Vagina (tissue), 2 donors: ENCODE results near the gene TSHZ1. TPM values are rescaled to one million over a fixed set of nuclear protein-coding genes. Genes with fewer than 3 reads are reported as not detected.

Source experiments
- DNase-seq, 2 donors: peaks; one replicate each; pipeline ENCODE4 v3.0.0-alpha.2; 2017; ENCODE audit errors: extremely low spot score in 2 of 2
- H3K27ac ChIP-seq: fragments of 200-600 bp; sonication (generic); one replicate; pipeline ENCODE4 v1.5.1; 2019
- H3K27me3 ChIP-seq: fragments of 200-600 bp; sonication (generic); one replicate; pipeline ENCODE4 v1.5.1; 2019
- H3K36me3 ChIP-seq, 2 donors: fragments of 200-600 bp; sonication (generic); one replicate each; pipeline ENCODE4 v1.5.1; 2017 to 2019
- H3K4me1 ChIP-seq: fragments of 200-600 bp; sonication (generic); one replicate; pipeline ENCODE4 v1.5.1; 2019
- H3K4me3 ChIP-seq, 2 donors: fragments of 200-600 bp; sonication (generic); 1 replicate in 1 of 2; 2 replicates in 1 of 2; pipeline ENCODE4 v1.5.1; 2016 to 2019
- H3K9me3 ChIP-seq: fragments of 200-600 bp; sonication (generic); one replicate; pipeline ENCODE4 v1.5.1; 2019
- POLR2A ChIP-seq, 2 donors: fragments of 450-650 bp; IDR thresholded peaks; one replicate each; pipeline ENCODE4 v1.6.1; 2017; ENCODE audit warnings: antibody characterized with exemption in 2 of 2, mild to moderate bottlenecking in 2 of 2, moderate library complexity in 2 of 2
- POLR2AphosphoS5 ChIP-seq, 2 donors: sonication (generic); formaldehyde crosslinking; IDR thresholded peaks; one replicate each; pipeline ENCODE4 v1.9.0; 2017; ENCODE audit warnings: antibody characterized with exemption in 2 of 2, mild to moderate bottlenecking in 2 of 2, low read depth in 1 of 2; ENCODE audit not compliant: insufficient read depth in 1 of 2
- intact Hi-C: fragments of 100-400 bp; cut with DNase I; formaldehyde crosslinking; loops from one replicate; pipeline ENCODE4 v1.15.1; 2023
- total RNA-seq: library from RNA; depleted of rRNA; stranded (reverse); fragments of >200 nt; gene quantifications from one replicate; pipeline ENCODE4 v1.2.3, GENCODE V29; 2016
- TF ChIP-seq, protein P1 (sequence below), 3 experiments: fragments of 450-650 bp in 2 of 3; fragments of 200-600 bp in 1 of 3; sonication (generic) in 1 of 3; IDR thresholded peaks; one replicate each; pipeline ENCODE4 v1.5.1; 2017 to 2019; ENCODE audit warnings: antibody characterized with exemption in 3 of 3, mild to moderate bottlenecking in 2 of 3, moderate library complexity in 2 of 3

TSHZ1 gene
- total RNA-seq, 1 donor from 2014 or later = 23.3 TPM

DNA sequence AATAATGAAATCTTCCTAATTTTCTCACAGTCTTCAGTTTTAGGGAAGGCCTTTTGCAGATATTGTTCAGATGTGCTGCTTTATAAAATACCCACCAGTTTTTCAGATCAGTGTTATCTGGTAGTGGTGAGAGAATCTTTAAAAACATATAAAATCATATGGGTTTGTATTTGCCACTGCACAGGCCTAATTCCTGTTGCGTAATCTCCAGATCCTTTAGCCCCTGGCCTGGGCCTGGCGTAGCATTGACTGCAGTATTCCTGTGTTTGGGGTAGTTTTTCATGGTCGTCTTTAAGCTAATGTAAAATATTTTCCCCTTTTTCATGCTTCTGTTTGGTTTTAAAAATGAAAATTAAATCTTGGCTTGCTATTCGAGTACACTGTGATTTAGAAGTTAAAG lies 43.2 kb downstream of the TSHZ1 start:
- intact Hi-C loops = loop anchor here (5.0 kb wide), 1 partner anchor 41 kb away; the partner anchor contains the start of gene TSHZ1
- H3K36me3 ChIP-seq = no peaks in the 10 kb centered on the region
- no peak overlapping the region for H3K4me3 ChIP-seq
- peaks cover 63% of the 10 kb centered on the region for H3K4me1 ChIP-seq
- H3K27me3 ChIP-seq = no peaks in the 10 kb centered on the region
- DNase-seq = no peak
- no peak overlapping the region for H3K27ac ChIP-seq
- TF ChIP-seq, protein P1, sequence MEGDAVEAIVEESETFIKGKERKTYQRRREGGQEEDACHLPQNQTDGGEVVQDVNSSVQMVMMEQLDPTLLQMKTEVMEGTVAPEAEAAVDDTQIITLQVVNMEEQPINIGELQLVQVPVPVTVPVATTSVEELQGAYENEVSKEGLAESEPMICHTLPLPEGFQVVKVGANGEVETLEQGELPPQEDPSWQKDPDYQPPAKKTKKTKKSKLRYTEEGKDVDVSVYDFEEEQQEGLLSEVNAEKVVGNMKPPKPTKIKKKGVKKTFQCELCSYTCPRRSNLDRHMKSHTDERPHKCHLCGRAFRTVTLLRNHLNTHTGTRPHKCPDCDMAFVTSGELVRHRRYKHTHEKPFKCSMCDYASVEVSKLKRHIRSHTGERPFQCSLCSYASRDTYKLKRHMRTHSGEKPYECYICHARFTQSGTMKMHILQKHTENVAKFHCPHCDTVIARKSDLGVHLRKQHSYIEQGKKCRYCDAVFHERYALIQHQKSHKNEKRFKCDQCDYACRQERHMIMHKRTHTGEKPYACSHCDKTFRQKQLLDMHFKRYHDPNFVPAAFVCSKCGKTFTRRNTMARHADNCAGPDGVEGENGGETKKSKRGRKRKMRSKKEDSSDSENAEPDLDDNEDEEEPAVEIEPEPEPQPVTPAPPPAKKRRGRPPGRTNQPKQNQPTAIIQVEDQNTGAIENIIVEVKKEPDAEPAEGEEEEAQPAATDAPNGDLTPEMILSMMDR (IDR thresholded peaks at IDR 0.05) = no peak
- TF ChIP-seq POLR2A (IDR thresholded peaks at IDR 0.05) = no peak
- no peak for TF ChIP-seq POLR2AphosphoS5 (IDR thresholded peaks at IDR 0.05; ENCODE audit: insufficient read depth in 1 of 2, low read depth in 1 of 2)
- no peaks in the 10 kb centered on the region for H3K9me3 ChIP-seq

DNA sequence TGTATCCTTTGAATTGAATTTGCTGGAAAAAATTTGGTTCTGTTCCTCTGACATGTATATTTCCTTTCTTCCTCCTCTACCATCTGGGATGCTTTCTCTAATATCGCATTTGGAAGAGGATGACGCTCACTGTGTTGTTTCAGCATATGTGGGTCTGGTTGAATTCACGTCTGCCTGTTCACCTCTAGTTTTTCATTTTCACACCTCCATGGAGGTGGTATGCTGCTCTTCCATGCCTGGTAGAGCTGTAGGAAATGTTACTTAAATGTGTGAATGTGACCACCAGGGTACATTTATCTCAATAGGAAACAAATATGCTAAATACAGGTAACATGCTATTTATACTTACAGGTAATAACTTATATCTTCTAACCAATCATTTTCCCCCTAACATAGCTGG lies 44.5 kb downstream of the TSHZ1 start:
- no peak for DNase-seq
- peaks cover 54% of the 10 kb centered on the region for H3K4me1 ChIP-seq
- H3K36me3 ChIP-seq = no peaks in the 10 kb centered on the region
- no peaks in the 10 kb centered on the region for H3K9me3 ChIP-seq
- TF ChIP-seq POLR2A (IDR thresholded peaks at IDR 0.05) = no peak
- TF ChIP-seq POLR2AphosphoS5 (IDR thresholded peaks at IDR 0.05; ENCODE audit: insufficient read depth in 1 of 2, low read depth in 1 of 2) = no peak
- TF ChIP-seq, protein P1 (IDR thresholded peaks at IDR 0.05) = no peak
- H3K27me3 ChIP-seq = no peaks in the 10 kb centered on the region
- intact Hi-C loops = no loop called here
- no peak overlapping the region for H3K4me3 ChIP-seq
- H3K27ac ChIP-seq = no peak overlapping the region

DNA sequence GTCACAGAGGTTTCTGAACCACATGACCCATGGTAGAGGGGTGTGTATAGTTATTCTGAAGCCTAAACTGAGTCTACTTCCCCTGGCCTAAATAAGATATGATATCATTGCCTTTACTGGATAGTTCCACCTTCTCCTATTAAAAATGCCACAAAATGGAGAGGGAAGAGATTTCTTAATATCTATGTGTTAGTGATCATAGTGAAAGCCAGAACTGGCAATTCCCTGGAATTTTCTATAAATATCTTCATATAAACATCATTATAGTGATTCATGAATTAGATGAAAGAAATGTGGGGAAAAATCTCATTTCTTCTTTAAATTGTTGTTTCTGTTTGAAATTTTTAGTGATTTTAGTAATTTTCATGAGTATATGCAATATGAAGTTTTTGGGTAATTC lies 45.8 kb downstream of the TSHZ1 start:
- Histone ChIP-seq H3K4me3 (no peak overlapping the region), H3K27ac (no peak overlapping the region), H3K27me3 (no peaks in the 10 kb centered on the region), H3K4me1 (peaks cover 41% of the 10 kb centered on the region), H3K36me3 (no peaks in the 10 kb centered on the region), H3K9me3 (no peaks in the 10 kb centered on the region)
- TF ChIP-seq POLR2A (IDR thresholded peaks at IDR 0.05) (no peak), POLR2AphosphoS5 (IDR thresholded peaks at IDR 0.05; ENCODE audit: insufficient read depth in 1 of 2, low read depth in 1 of 2) (no peak)
- TF ChIP-seq, protein P1 (IDR thresholded peaks at IDR 0.05) = no peak
- intact Hi-C loops = no loop called here
- DNase-seq = no peak

DNA sequence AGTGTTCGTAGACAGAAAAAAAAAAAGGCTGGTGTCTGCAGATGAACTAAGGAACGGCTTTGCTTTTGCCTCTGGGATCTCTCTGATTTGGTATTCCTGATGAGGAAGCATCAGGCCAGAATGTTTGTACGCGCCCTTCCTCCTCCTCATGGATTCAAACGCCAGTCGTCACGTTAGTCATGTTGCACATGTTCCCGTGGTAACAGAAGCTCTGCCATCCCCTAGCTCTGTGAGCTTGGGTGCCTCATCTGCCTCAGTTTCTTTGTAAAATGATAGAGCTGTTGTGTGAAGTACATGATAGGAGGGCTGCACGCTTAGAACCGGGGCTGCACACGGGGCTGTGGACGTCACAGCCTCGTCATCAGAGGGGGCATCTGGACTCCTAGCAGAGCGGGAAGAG lies 47.0 kb downstream of the TSHZ1 start:
- intact Hi-C loops = no loop called here
- Histone ChIP-seq H3K27ac (no peak overlapping the region), H3K36me3 (no peaks in the 10 kb centered on the region), H3K9me3 (no peaks in the 10 kb centered on the region), H3K27me3 (no peaks in the 10 kb centered on the region), H3K4me3 (no peak overlapping the region), H3K4me1 (peaks cover 37% of the 10 kb centered on the region)
- TF ChIP-seq, protein P1 (IDR thresholded peaks at IDR 0.05) = no peak
- TF ChIP-seq POLR2AphosphoS5 (IDR thresholded peaks at IDR 0.05; ENCODE audit: insufficient read depth in 1 of 2, low read depth in 1 of 2) (no peak), POLR2A (IDR thresholded peaks at IDR 0.05) (no peak)
- no peak for DNase-seq

DNA sequence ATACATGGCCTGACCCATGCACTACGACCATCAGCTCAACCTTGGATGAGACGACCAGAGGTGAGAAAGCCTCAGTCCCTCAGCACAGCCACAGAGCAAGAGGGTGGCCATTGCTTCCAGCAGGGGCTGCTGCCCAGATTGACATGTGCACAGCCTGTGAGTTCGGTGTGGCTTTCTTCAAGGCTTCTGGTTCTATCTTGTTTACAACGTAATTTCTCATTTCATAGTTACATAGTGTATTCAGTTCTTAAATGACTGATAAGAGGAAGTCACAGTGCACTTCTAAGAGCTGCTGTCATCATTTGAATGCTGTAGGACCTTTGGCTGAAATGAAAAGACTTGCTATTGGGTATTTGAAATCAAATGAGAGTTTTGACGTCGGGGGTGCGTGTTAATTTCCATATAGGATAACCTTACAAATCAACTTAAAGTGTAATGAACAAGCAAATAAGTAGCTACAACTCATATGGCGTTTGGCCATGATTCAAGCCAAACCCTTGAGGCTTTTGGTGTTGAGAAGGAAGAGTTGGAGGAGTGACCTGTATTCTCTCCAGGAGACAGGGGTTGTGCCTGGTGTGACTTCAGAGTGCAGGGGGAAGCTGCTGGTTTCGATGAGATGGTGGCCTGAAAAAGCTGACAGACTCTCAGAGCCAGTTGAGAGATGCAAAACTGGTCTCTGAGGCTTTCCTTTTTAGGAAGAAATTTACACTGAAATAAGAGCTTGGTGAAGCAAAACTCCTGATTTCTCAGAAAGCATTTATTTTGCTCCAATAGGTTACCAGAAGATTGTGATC lies 51.0 kb downstream of the TSHZ1 start:
- TF ChIP-seq POLR2AphosphoS5 (IDR thresholded peaks at IDR 0.05; ENCODE audit: insufficient read depth in 1 of 2, low read depth in 1 of 2) (no peak), POLR2A (IDR thresholded peaks at IDR 0.05) (no peak)
- TF ChIP-seq, protein P1 (IDR thresholded peaks at IDR 0.05) = no peak
- intact Hi-C loops = no loop called here
- no peak overlapping the region for H3K4me3 ChIP-seq
- H3K27me3 ChIP-seq = no peaks in the 10 kb centered on the region
- peaks cover 18% of the 10 kb centered on the region for H3K4me1 ChIP-seq
- H3K36me3 ChIP-seq = no peaks in the 10 kb centered on the region
- no peak for DNase-seq
- no peaks in the 10 kb centered on the region for H3K9me3 ChIP-seq
- no peak overlapping the region for H3K27ac ChIP-seq
